Suprapubic skin (tissue), 4 donors: ENCODE results near the gene ACTBL2. TPM values are rescaled to one million over a fixed set of nuclear protein-coding genes. Genes with fewer than 3 reads are reported as not detected.

Source experiments
- DNase-seq, 2 donors: peaks; one replicate each; pipeline ENCODE4 v3.0.0-alpha.2; 2019; ENCODE audit warnings: low spot score in 2 of 2
- H3K27ac ChIP-seq: fragments of 200-600 bp; sonication (generic); one replicate; pipeline ENCODE4 v1.5.1; 2019
- H3K27me3 ChIP-seq: fragments of 200-600 bp; sonication (generic); one replicate; pipeline ENCODE4 v1.5.1; 2019
- H3K36me3 ChIP-seq: fragments of 200-600 bp; sonication (generic); one replicate; pipeline ENCODE4 v1.5.1; 2019
- H3K4me1 ChIP-seq: fragments of 200-600 bp; sonication (generic); one replicate; pipeline ENCODE4 v1.5.1; 2019
- H3K4me3 ChIP-seq: fragments of 200-600 bp; sonication (generic); one replicate; pipeline ENCODE4 v1.5.1; 2019; ENCODE audit warnings: mild to moderate bottlenecking
- H3K9me3 ChIP-seq: fragments of 200-600 bp; sonication (generic); one replicate; pipeline ENCODE4 v1.5.1; 2019
- EP300 ChIP-seq: sonication (generic); formaldehyde crosslinking; IDR thresholded peaks from one replicate; pipeline ENCODE4 v1.6.1; 2017; ENCODE audit warnings: antibody characterized with exemption
- POLR2A ChIP-seq, 2 donors: fragments of 450-650 bp; IDR thresholded peaks; one replicate each; pipeline ENCODE4 v1.6.1; 2017; ENCODE audit warnings: antibody characterized with exemption in 2 of 2, mild to moderate bottlenecking in 2 of 2, moderate library complexity in 2 of 2
- POLR2AphosphoS5 ChIP-seq, 3 donors: sonication (generic); formaldehyde crosslinking; IDR thresholded peaks; one replicate each; pipeline ENCODE4 v1.6.1; 2017; ENCODE audit warnings: antibody characterized with exemption in 3 of 3
- WGBS: methylation state at CpG from one replicate; pipeline ENCODE4 v1.1.5; 2018; 5-methylcytosine and 5-hydroxymethylcytosine counted together
- total RNA-seq, 4 donors: library from RNA; depleted of rRNA; stranded (reverse); fragments of >200 nt; gene quantifications; one replicate each; pipeline ENCODE4 v1.1.0, GENCODE V29; 2016
- TF ChIP-seq, protein P1 (sequence below), 2 donors: fragments of 200-600 bp in 1 of 2; fragments of 450-650 bp in 1 of 2; sonication (generic) in 1 of 2; IDR thresholded peaks; one replicate each; pipeline ENCODE4 v1.5.1; 2016 to 2019; ENCODE audit warnings: antibody characterized with exemption in 2 of 2, mild to moderate bottlenecking in 1 of 2, moderate library complexity in 1 of 2

Gene ACTBL2
- total RNA-seq, 4 donors from 2014 or later, result 1.0 to 4.8 (median 1.6) TPM; not detected in 1

DNA sequence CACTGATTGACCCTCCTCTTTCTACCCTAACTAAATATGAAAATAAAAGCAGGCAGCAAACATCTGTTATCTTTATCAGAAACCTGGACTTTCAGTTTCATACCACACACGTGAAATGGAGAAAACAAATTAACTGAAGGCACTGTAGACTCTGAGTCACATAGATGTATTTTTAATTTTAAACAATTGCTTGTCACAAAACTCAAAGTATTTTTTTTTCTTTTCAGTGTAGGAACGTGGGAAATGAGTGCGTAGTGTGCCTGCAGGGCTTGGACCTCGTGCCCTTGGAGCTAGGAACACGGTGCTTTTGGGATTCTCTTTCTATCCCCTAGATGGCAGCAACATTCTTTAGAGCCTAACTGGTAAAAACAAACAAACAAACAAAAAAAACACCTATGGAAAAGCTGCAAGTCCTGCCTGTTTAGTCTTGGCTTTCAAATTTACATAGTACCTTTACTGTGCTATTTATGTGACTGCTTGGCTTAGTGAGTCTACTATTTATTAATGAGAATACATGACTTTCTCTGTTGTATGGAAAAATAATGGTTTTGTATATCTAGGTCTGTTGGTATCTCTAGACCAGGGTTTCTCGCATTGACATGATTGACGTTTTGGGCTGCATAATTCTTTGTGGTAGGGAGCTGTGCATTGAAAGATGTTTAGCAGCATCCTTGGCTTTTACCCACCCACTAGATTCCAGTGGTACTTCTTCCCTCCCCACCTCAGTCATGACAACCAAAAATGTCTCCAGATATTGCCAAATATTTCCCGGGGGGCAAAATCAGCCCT is 16.8 kb upstream of the ACTBL2 start:
- 25% methylated on average over 8 of the region's 8 CpGs for WGBS

DNA sequence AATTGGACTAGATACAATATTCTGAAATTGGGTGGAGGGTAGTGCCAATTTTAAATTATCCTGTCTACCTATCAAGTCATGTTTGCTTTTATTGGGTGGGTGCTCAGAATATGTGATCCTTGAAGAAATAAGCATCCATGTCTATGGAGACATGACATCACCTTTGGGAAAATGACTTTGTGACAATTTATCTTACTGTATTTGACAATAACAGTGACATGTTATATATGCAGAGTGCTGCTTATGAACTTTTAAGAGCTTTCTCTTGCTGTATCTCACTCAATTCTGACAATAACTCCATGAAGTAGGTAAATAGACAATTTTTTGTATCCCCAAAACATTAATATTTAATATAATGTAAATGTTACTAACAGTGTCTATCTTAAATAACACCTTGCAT is 15.1 kb upstream of the ACTBL2 start:
- Histone ChIP-seq H3K27ac (no peak overlapping the region), H3K4me3 (no peak overlapping the region), H3K4me1 (peaks cover 29% of the 10 kb centered on the region), H3K9me3 (no peaks in the 10 kb centered on the region), H3K36me3 (no peaks in the 10 kb centered on the region), H3K27me3 (no peaks in the 10 kb centered on the region)
- DNase-seq, result no peak
- TF ChIP-seq POLR2A (IDR thresholded peaks at IDR 0.05) (no peak), POLR2AphosphoS5 (IDR thresholded peaks at IDR 0.05) (no peak)
- TF ChIP-seq, protein P1, sequence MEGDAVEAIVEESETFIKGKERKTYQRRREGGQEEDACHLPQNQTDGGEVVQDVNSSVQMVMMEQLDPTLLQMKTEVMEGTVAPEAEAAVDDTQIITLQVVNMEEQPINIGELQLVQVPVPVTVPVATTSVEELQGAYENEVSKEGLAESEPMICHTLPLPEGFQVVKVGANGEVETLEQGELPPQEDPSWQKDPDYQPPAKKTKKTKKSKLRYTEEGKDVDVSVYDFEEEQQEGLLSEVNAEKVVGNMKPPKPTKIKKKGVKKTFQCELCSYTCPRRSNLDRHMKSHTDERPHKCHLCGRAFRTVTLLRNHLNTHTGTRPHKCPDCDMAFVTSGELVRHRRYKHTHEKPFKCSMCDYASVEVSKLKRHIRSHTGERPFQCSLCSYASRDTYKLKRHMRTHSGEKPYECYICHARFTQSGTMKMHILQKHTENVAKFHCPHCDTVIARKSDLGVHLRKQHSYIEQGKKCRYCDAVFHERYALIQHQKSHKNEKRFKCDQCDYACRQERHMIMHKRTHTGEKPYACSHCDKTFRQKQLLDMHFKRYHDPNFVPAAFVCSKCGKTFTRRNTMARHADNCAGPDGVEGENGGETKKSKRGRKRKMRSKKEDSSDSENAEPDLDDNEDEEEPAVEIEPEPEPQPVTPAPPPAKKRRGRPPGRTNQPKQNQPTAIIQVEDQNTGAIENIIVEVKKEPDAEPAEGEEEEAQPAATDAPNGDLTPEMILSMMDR (IDR thresholded peaks at IDR 0.05), result no peak

More for the DNA sequence above, 16.8 kb upstream of the ACTBL2 start:
- H3K9me3 ChIP-seq, result no peaks in the 10 kb centered on the region
- H3K4me1 ChIP-seq, result peaks cover 26% of the 10 kb centered on the region
- DNase-seq, result no peak
- no peaks in the 10 kb centered on the region for H3K36me3 ChIP-seq
- no peak for TF ChIP-seq POLR2AphosphoS5 (IDR thresholded peaks at IDR 0.05)
- TF ChIP-seq POLR2A (IDR thresholded peaks at IDR 0.05), result no peak
- TF ChIP-seq, protein P1 (IDR thresholded peaks at IDR 0.05), result peak; percentile 44 to 52
- H3K27ac ChIP-seq, result no peak overlapping the region
- H3K27me3 ChIP-seq, result no peaks in the 10 kb centered on the region
- no peak overlapping the region for H3K4me3 ChIP-seq

DNA sequence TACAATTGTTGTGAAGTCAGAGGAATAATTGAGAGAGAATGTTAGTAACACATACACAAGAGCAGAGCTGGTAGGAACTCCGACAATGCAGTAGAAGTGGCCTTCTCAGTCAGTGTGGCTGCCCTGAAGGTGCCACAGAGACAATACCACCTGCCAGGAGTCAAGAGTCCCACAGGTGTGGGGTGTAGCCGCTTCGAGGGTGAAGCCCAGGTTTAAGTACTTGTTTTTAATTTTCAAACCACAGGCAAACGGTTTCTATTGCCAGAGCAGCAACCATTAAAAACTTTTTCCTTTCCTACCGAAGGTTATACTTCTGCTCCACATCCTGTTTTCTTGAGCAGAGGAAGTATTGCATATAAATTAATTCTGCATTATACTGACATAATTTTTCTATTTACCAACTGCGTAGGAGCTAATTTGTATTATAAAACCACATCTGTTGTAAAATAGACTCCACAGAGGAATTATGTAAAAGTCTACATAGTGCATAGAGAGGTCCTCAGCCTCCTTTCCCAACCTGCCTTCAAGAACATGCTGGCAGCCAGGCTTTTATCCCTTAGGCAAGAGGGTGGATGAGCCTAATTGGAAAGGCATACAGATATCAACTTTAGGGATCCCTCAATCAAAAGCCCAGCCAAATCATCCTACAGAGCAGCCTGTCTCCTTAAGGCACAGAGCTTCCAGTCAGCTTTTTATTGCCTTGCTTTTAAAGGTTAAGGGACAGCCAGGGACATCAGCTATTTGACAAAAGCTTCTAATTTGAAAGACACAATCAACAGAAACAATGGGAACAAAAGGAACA is 12.9 kb upstream of the ACTBL2 start:
- Histone ChIP-seq H3K9me3 (no peaks in the 10 kb centered on the region), H3K27ac (peak overlapping the region; percentile 42), H3K4me1 (peaks cover 29% of the 10 kb centered on the region), H3K4me3 (no peak overlapping the region), H3K27me3 (no peaks in the 10 kb centered on the region), H3K36me3 (no peaks in the 10 kb centered on the region)
- no peak for DNase-seq
- no peak for TF ChIP-seq POLR2AphosphoS5 (IDR thresholded peaks at IDR 0.05)
- TF ChIP-seq, protein P1 (IDR thresholded peaks at IDR 0.05), result no peak
- no peak for TF ChIP-seq EP300
- no peak for TF ChIP-seq POLR2A (IDR thresholded peaks at IDR 0.05)
- WGBS, result 30% methylated on average over 6 of the region's 6 CpGs

DNA sequence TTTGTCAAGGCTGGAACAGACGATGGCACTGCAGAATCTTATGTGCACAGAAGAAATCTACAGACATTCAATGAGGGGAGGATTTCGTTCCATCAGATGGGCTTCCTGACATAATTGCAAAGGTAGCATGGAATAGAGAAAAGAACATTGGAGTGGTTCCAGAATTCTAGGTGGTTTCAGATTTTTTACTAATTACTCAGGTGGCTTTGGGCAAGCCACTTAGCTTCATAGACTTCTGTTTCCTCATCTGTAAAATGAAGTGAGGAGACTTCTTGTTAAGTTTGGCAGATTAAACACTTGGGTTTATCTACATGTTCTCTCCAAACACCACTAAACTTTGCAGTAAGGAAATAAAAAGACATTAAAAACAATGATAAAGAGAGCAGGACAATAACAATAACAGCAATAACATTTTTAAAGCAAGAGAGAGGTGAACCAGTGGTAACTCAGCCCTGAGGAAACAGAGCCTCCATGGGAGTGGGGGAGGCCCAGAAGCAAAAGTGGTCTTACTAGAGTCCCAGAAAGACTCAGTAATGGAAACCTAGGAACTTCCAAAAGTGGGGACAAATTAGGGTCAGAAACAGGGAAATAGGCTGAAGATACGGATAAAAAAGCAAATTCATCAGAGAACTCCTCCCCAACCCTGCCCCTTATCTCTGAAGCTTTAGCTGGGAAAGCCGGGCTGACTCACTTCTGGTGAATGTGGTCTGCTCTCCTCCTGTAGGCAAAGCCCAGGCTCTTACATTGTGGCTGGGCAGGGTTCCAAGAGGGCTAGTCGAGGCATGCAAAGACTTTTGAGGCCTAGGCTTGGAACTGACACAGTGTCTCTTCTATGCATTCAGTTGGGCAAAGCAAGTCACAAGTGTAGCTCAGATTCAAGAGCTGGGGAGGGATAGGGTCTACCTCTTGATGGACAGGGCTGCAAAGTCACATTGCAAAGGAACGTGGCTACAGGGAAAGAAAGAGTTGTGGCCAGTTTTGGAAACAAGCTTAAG is 11.8 kb upstream of the ACTBL2 start:
- Histone ChIP-seq H3K4me3 (no peak overlapping the region), H3K4me1 (peaks cover 24% of the 10 kb centered on the region), H3K36me3 (no peaks in the 10 kb centered on the region), H3K27ac (peak overlapping the region; percentile 42), H3K9me3 (no peaks in the 10 kb centered on the region), H3K27me3 (no peaks in the 10 kb centered on the region)
- WGBS, result 49% methylated on average over 6 of the region's 6 CpGs
- DNase-seq, result peak in 1 of 2 donors; percentile 73
- TF ChIP-seq POLR2A (IDR thresholded peaks at IDR 0.05) (no peak), POLR2AphosphoS5 (IDR thresholded peaks at IDR 0.05) (peak in 1 of 3 donors; percentile 37), EP300 (no peak)

DNA sequence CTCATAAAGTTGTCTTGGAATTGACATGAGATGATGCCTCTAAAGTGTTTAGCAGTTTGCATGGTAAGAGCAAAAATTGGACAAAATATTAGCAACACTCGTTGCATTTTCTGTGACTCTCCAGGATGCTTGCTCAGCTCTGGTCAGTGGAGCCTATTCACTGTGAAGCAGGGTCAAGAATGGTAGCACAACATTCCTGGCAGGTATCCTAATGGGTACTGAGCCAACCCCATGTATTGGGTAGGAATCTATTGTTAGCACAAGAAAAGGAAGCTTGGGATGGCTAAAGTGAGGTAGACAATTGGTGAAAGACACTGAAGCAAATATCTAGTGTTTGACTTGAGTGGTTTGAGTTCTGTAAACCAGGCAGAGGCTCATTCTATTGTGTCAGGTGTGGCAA is 10.4 kb upstream of the ACTBL2 start:
- Histone ChIP-seq H3K9me3 (no peaks in the 10 kb centered on the region), H3K36me3 (no peaks in the 10 kb centered on the region), H3K4me1 (peaks cover 18% of the 10 kb centered on the region), H3K27me3 (no peaks in the 10 kb centered on the region), H3K4me3 (no peak overlapping the region), H3K27ac (no peak overlapping the region)
- TF ChIP-seq POLR2A (IDR thresholded peaks at IDR 0.05), result no peak
- no peak for TF ChIP-seq EP300
- TF ChIP-seq, protein P1 (IDR thresholded peaks at IDR 0.05), result no peak
- no peak for TF ChIP-seq POLR2AphosphoS5 (IDR thresholded peaks at IDR 0.05)
- no peak for DNase-seq
- WGBS, result 71% methylated on average over 1 of the region's 1 CpG
